Lung (tissue), 12 donors: ENCODE measurements around the gene OGG1. TPM values are rescaled to one million over a fixed set of nuclear protein-coding genes. Genes with fewer than 3 reads are reported as not detected.

Experiments used
- ATAC-seq: fragments of 200-7000 bp; cut with Tn5 transposase; one replicate; pipeline ENCODE4 v1.9.1; 2020; ENCODE audit warnings: moderate number of reproducible peaks; ENCODE audit not compliant: insufficient read depth, low FRiP score
- DNase-seq, 3 donors: peaks; one replicate each; pipeline ENCODE4 v3.0.0-alpha.2; 2013 to 2017
- H3K27ac ChIP-seq, 2 donors: one replicate each; pipeline ENCODE4 v1.5.1; 2013; ENCODE audit warnings: mild to moderate bottlenecking in 2 of 2, moderate library complexity in 2 of 2, control low read depth in 1 of 2, inconsistent platforms in 1 of 2, low read depth in 1 of 2, low read length in 1 of 2
- H3K27me3 ChIP-seq, 3 donors: one replicate each; pipeline ENCODE4 v1.5.1; 2013; ENCODE audit warnings: low read length in 2 of 3; ENCODE audit not compliant: control insufficient read depth in 3 of 3, insufficient read depth in 3 of 3
- H3K36me3 ChIP-seq, 4 donors: one replicate each; pipeline ENCODE4 v1.5.1; 2013; ENCODE audit warnings: low read length in 4 of 4, mild to moderate bottlenecking in 1 of 4, moderate library complexity in 1 of 4; ENCODE audit not compliant: control insufficient read depth in 4 of 4, insufficient read depth in 4 of 4
- H3K4me1 ChIP-seq, 5 donors: one replicate each; pipeline ENCODE4 v1.5.1; 2013; ENCODE audit warnings: low read length in 5 of 5, mild to moderate bottlenecking in 2 of 5, moderate library complexity in 1 of 5; ENCODE audit not compliant: control insufficient read depth in 5 of 5, insufficient read depth in 5 of 5
- H3K4me3 ChIP-seq: one replicate; pipeline ENCODE4 v1.5.1; 2013; ENCODE audit warnings: mild to moderate bottlenecking, control low read depth, moderate library complexity
- H3K9ac ChIP-seq, 2 donors: one replicate each; pipeline ENCODE4 v1.5.1; 2013; ENCODE audit warnings: low read length in 2 of 2, control low read depth in 1 of 2; ENCODE audit not compliant: insufficient read depth in 1 of 2
- H3K9me3 ChIP-seq, 4 donors: one replicate each; pipeline ENCODE4 v1.5.1; 2013; ENCODE audit warnings: low read length in 3 of 4, mild to moderate bottlenecking in 1 of 4, moderate library complexity in 1 of 4; ENCODE audit not compliant: control insufficient read depth in 4 of 4, insufficient read depth in 3 of 4
- CTCF ChIP-seq: IDR thresholded peaks from 2 replicates; pipeline ENCODE4 v1.5.1; 2012; ENCODE audit warnings: mild to moderate bottlenecking; ENCODE audit errors: control extremely low read depth, extremely low read depth
- WGBS, 2 donors: extraction: QIAGEN DNeasy Blood & Tissue Kit; methylation state at CpG; one replicate each; pipeline ENCODE4 v1.1.7; 2013; 5-methylcytosine and 5-hydroxymethylcytosine counted together
- polyA plus RNA-seq, 2 donors: library from polyadenylated mRNA; stranded (reverse); fragments of 200-250 nt; gene quantifications; one replicate each; pipeline ENCODE4 v1.2.1, GENCODE V29; 2013
- total RNA-seq, 2 donors: library from RNA; depleted of rRNA in 1 of 2; stranded (reverse); fragments of >200 nt in 1 of 2; gene quantifications; one replicate each; pipeline ENCODE4 v1.2.1, GENCODE V29; 2014 to 2021
- donor health status: control.
- donor health status: control.
- donor health status: Bipolar disorder and iron deficiency.
- donor health status: healthy.
- donor health status: DM: yes; HTN: yes; CAD: no.

The OGG1 gene
- total and polyA plus RNA-seq, 4 donors = 13.2 to 31.2 (median 23.3) TPM

DNA sequence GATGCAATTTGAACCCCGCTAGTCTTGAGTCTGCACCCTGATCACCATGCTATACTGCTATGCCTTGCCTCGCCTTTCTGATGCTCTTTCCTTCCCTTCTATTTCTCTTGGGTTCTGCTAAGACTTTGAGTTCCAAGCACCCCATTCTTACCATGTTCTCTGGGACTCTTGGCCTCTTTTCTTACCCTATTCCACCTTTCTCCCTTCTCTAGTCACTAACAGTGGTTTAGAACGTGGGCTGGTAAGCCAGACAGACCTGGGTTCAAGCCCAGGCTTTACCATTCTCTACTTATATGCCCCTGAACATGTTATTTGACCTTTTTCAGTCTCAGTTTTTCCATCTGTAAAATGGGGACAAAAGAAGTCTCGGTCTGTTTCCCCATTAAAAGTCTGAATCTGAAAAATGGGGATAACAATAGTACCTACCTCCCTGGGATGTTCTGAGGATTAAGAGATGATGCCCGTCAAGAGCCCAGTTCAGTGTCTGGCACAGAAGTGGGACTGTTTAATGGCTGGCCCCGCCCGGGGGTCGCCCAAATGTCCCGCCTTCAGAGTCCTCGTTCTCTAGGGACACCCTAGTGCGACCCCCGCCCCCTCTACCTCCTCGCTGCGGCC lies 42.1 kb downstream of the OGG1 start:
- Histone ChIP-seq H3K36me3 (peaks cover 3 to 20% (median 10%) of the 10 kb centered on the region in 4 donors), H3K27me3 (no peaks in the 10 kb centered on the region), H3K9me3 (no peaks in the 10 kb centered on the region), H3K4me1 (peaks cover 0 to 21% (median 4%) of the 10 kb centered on the region in 5 donors), H3K4me3 (peak overlapping the region; percentile 86), H3K9ac (peak overlapping the region; percentile 59 to 71), H3K27ac (peak overlapping the region; percentile 94 to 95)
- ATAC-seq = no peak
- peak in 1 of 3 donors; percentile 25 for DNase-seq
- no peak for TF ChIP-seq CTCF
- 14 to 16% methylated on average over 14 of the region's 14 CpGs for WGBS, 2 donors

DNA sequence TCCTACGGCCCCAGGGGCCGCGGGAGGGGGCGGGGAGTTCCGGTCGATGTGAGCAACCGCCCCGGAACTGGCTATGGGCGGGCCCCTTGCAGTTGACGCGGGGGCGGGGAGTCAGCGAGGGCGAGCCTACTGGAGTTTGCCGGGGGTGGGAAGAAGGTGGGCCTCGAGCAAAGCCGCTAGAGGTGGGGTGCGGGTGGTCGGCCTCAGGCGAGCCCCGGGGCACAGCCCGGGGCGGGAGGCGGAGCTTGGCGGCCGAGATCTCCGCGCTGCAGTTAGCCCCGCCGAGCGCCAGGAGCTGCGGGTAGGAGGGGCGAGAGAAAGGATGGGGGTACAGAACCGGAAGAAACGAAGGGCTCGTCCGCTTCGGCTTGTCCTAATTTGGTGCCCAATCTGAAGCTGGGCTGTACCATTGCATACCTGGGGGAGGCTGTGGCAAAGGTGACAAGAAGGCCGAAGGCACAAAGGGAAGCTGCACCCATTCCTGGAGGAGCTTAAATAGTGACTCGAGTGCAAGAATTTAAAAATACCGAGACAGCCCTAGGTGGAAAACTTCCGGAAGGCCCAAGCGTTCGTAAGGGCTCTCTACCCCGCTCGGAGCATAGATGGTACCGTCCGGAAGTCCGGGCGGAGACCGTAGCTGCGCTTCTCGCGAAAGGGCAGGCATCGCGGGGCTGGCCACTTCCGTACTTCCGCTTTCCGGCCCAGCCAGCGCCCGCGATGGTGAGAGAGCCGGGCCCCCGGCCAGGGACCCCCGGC lies 42.8 kb downstream of the OGG1 start, which contains the start of the genes ARPC4 and TADA3:
ARPC4 (plus strand) TSS at position 678 of the 756 bp plus-strand sequence; CDS start at position 718, 40 bp downstream.
TADA3 (minus strand) TSS at position 69 of the 756 bp plus-strand sequence. CDS start 1,007 bp downstream, outside the sequence.
- DNase-seq (peak; percentile 94 to 98 (median 98)), ATAC-seq (peak; percentile 95)
- peaks cover 9 to 22% (median 14%) of the 10 kb centered on the region in 4 donors for H3K36me3 ChIP-seq
- no peak for TF ChIP-seq CTCF
- H3K27ac ChIP-seq = peak within 1 kb of the TSS; percentile 94 to 95
- peak within 1 kb of the TSS; percentile 95 to 96 for H3K9ac ChIP-seq
- WGBS, 2 donors = 1% methylated on average over 59 to 65 of the region's 65 CpGs
- no peaks in the 10 kb centered on the region for H3K27me3 ChIP-seq
- no peaks in the 10 kb centered on the region for H3K9me3 ChIP-seq
- peak within 1 kb of the TSS; percentile 86 for H3K4me3 ChIP-seq
- H3K4me1 ChIP-seq = peaks cover 0 to 21% (median 4%) of the 10 kb centered on the region in 5 donors

DNA sequence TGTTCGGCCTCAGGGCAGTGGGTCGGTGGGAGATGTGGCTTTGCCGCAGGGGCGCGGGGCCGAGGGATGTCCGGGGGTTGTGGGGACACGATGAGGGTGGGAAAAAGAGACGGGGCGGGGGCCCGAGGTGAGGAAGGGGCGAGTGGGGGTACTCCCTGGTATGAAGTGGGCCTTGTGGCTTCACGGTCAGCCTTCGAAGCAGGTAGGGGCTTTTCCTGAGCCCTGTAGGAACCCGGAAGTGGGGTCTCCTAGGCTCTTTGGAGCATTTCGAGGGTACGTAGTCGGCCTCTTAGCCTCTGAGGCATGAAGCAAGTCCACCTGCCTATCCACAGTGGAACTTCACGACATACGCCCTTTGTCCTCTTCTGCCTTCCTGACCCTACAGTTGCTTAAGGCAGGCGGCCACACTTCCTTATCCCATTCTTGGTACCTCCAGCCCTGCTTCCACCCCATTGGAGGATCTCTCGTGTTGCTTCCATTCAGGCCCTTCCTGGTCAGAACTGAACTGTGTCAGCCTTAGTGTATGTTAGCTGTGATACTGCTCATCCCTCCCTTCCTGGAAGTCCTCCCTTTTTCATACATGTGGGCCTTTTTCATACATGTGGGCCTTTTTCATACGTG lies 43.5 kb downstream of the OGG1 start:
- H3K36me3 ChIP-seq = peaks cover 15 to 24% (median 20%) of the 10 kb centered on the region in 4 donors
- H3K27ac ChIP-seq = peak overlapping the region; percentile 94 to 95
- H3K9me3 ChIP-seq = no peaks in the 10 kb centered on the region
- peaks cover 0 to 21% (median 4%) of the 10 kb centered on the region in 5 donors for H3K4me1 ChIP-seq
- 2% methylated on average over 18 to 23 of the region's 23 CpGs for WGBS, 2 donors
- DNase-seq (peak in 1 of 3 donors; percentile 22), ATAC-seq (peak; percentile 4)
- peak overlapping the region; percentile 86 for H3K4me3 ChIP-seq
- no peaks in the 10 kb centered on the region for H3K27me3 ChIP-seq
- H3K9ac ChIP-seq = peak overlapping the region; percentile 95 to 96
- TF ChIP-seq CTCF = no peak
